ENCODE measurements around the gene CYTH1.

DNA sequence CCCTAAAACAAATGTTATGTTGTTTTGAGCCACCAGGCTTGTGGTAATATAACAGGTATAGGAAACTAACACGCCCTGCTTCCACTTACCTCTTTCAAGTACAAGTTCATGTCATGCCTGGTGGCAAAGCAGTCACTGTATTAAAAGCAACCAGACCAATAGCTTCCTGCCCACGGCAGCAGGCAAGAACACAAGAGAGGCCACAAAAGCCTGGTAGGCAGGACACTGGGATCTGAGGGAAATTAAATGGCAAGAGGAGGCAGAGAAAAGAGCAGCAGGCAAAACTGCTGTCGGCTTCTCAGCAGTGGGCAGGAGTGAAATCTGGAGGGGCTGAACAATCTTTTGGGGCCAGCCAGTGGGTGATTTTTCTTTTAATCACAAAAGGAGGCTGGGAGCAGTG is 2.2 kb downstream of the CYTH1 start:
- TF ChIP-seq, protein P1, sequence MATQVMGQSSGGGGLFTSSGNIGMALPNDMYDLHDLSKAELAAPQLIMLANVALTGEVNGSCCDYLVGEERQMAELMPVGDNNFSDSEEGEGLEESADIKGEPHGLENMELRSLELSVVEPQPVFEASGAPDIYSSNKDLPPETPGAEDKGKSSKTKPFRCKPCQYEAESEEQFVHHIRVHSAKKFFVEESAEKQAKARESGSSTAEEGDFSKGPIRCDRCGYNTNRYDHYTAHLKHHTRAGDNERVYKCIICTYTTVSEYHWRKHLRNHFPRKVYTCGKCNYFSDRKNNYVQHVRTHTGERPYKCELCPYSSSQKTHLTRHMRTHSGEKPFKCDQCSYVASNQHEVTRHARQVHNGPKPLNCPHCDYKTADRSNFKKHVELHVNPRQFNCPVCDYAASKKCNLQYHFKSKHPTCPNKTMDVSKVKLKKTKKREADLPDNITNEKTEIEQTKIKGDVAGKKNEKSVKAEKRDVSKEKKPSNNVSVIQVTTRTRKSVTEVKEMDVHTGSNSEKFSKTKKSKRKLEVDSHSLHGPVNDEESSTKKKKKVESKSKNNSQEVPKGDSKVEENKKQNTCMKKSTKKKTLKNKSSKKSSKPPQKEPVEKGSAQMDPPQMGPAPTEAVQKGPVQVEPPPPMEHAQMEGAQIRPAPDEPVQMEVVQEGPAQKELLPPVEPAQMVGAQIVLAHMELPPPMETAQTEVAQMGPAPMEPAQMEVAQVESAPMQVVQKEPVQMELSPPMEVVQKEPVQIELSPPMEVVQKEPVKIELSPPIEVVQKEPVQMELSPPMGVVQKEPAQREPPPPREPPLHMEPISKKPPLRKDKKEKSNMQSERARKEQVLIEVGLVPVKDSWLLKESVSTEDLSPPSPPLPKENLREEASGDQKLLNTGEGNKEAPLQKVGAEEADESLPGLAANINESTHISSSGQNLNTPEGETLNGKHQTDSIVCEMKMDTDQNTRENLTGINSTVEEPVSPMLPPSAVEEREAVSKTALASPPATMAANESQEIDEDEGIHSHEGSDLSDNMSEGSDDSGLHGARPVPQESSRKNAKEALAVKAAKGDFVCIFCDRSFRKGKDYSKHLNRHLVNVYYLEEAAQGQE (IDR thresholded peaks at IDR 0.05; ENCODE audit: insufficient read depth in 1 of 2, low read depth in 2 of 2, low read length in 1 of 2): no peak
- TF ChIP-seq, protein P2, sequence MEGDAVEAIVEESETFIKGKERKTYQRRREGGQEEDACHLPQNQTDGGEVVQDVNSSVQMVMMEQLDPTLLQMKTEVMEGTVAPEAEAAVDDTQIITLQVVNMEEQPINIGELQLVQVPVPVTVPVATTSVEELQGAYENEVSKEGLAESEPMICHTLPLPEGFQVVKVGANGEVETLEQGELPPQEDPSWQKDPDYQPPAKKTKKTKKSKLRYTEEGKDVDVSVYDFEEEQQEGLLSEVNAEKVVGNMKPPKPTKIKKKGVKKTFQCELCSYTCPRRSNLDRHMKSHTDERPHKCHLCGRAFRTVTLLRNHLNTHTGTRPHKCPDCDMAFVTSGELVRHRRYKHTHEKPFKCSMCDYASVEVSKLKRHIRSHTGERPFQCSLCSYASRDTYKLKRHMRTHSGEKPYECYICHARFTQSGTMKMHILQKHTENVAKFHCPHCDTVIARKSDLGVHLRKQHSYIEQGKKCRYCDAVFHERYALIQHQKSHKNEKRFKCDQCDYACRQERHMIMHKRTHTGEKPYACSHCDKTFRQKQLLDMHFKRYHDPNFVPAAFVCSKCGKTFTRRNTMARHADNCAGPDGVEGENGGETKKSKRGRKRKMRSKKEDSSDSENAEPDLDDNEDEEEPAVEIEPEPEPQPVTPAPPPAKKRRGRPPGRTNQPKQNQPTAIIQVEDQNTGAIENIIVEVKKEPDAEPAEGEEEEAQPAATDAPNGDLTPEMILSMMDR (IDR thresholded peaks at IDR 0.05): no peak
- TF ChIP-seq TCF7L2 (IDR thresholded peaks at IDR 0.05; ENCODE audit: low read depth, low read length): no peak
- no peak for TF ChIP-seq SIN3A (IDR thresholded peaks at IDR 0.05; ENCODE audit: borderline replicate concordance, insufficient read depth, low read depth, low read length)
- TF ChIP-seq POLR2AphosphoS5 (IDR thresholded peaks at IDR 0.05; ENCODE audit: low read depth, low read length): no peak
